RPMI8226 (cell line): ENCODE results near the gene HAUS3.
"Not testable (repeated sequence)": the region's sequence is repeated elsewhere in the genome, so short reads cannot be mapped to it uniquely, and the experiment has no call there.

ENCODE experiments used
- DNase-seq: peaks from one replicate; pipeline ENCODE4 v3.0.0-alpha.2; 2015

Gene HAUS3

DNA sequence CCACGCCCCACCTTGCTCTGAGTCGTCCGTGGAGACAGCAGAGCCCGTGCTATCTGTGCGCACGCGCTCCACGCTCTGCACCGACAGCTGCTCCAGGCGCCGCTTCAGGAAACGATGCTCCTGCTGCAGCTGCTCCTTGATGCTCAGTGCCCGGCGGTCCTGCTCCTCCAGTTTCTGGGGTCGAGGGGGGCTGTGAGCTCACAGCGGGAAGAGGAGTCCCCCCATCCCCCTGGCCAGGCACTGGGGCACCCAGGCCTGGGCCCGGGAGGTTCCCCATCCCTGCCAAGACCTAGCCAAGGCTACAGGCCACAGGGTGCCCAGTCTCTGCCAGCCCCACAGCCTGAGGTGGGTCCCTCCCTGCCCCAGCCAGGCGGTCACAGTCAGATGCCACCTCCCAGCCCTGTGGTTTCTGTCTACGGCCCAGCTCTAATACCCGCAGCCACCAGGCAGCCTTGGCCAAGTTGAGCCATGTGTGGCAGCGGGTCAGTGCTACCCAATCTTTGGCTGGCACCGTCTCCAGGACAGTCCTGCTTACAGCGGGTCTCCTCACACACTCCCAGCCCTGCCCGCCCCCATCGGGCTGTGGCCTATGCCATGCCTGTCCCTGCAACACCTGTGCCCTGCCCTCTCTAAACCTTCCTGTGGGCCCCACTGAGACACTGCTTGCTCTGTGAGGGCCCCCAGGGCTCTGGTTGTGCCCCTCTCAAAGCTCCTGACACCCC is 9.3 kb upstream of the HAUS3 start:
- no peak for DNase-seq

DNA sequence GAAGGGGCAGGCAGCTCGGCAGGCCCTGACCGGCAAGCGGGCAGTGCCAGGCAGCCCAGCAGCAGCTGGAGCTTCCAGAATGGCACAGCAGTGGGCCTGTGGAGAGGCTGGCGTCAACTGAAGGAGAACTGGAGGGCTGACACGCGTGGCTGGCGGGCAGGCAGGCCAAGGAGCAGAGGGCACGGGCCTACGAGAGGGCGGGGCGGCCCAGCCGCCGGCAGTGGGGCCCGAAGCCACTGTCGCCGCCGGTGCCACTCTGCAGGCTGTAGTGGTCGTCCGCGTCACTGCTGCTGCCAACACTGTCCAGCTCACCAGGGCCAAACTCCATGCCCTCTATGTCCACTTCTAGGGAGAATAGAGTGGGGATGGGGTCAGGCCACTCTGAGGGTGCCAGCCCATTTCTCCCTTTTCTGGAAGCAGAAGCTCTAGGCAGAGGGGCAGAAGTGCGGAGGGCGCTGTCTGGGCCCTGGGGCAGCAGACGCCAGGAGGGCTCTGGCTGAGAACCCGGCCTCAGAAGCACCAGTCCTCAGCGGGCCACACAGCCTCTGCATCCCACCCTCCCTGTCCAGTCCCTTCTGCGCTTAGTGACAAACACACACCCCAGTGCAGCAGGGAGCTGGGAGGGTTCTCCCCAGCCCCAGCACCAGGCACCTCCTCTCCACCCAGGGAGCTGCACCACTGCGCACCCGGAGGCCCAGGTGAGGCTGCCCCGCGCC is 8.6 kb upstream of the HAUS3 start:
- no peak for DNase-seq

DNA sequence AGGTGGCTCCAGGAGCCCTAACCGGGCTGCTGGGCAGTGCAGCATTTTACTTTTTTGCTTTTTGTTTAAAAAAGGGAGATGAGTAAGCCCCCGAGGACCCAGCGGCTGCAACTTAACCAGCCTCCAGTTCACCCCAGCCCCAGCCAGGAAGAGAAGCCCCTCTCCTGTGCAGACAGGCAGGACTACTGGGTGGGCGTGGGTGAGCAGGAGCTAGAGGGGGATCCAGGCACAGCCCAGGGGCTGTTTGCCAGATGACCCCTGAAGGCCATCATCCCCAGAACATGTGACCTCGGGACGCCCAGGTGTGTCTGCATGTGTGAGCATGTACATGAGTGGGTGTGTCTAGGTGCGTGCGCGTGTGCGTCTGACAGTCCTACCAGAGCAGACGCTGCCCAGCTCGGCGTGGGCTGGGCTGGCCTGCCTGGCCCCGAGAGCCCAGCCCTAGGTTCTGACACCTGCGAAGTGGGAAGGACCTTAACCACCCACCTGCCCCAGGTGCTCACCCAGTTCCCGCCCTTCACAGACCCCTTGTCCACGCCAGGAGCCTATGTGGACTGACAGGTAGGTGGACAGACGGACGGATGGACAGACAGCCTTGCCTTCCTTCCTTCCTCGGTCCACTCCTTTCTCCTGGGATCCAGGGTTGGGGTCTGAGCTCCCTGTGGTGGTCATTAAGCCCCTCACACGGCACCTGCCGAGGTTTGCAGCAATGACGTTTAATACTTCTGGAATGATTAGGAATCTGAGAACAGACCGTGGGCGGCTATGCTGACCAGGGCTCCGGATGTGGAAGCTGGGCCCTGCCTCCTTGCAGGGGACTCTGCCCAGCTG is 7.8 kb upstream of the HAUS3 start:
- no peak for DNase-seq

DNA sequence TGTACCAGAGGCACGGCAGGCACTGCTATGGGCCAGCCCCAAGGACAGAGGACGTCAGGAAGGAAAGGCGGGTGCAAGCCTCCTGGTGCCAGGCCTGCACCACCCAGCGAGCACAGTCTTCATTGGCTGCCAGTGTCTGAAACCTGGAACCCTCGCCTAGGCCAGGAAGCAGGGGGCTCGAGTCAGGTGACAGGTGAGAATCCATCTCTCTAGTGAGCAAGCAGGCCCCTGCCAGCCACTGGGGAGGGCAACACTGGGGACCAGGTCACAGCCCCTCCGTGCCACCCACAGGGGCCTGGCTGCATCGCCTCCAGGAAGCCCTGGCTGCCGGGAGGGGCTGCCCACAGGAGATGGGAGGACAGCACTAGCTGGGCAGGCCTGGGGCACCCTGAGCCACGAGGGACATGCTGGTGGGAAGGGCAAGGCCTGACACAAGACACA is 6.9 kb upstream of the HAUS3 start:
- no peak for DNase-seq

DNA sequence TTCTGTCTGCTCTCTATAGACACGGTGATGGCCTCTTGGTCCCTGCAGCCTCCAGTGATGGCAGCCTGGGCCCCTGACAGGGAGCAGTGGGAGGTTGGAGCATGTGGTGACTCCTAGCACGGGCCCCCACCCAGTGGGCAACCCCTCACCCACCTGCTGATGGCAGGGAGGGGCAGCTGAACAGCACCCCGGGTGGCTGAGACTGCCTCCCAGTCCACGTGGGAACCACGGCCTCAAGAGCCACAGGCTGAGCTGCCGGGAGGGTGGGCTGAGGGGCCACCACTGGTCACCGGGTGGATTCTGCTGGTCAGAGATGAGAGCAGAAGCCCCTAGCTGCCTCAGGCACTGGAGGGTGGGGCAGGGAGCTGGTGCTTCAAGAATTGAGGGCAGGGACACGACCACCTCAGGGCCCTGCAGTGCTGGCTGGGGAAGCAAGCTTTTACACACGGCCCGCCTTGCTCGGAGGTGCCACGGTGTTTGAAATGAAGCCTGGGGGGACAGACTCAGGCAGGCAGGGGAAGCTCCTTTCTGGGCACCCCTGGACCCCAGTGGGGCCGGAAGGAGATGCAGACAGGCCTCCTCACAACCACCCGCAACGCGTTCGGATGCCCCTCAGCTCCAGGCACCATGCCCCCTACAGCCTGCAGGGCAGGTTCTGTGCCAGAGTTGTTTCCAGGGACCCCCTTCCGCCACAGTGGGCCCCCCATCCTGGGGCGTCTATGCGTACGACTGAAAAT is 6.3 kb upstream of the HAUS3 start:
- no peak for DNase-seq

DNA sequence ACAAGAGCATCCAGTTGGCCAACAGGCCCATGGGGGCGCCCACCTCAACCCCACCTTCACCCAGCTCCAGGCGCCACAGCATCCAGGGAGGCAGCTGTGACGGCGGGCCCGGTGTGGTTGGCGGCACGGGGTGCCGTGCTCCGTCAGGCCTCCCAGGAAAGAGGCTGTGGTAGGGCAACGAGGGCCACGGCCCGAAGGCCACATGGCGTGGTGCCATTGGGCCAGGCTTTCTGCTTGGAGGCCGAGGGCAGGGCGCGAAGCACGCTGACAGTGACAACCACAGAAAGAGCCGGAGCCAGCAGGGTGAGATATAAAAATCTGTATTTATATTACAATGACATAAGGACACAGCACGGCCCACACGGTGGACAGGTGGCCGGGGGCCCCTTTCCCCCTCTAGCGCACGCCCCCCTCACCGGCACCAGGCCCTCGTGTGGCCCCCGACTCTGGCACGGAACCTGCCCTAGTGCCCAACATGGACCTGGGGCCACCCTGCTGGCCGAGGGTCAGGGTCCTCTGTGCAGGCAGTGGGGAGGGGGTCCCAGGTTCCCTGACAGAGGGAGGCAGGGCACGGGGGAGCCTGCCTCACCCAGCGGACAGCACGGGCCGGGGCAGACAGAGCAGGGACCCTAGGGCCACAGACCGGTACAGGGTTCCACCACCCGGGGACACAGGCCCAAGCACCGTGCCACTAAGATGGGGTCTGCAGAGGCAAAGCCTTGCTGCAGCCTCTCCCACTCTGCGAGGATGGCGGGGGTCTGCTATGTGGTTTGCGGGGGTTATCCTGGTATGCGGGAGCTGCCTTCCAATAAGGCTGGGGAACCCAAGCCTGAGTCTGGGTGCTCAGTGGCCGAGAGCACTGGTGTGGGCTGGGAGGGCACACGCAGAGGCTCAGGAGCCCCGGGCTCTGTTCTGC is 5.5 kb upstream of the HAUS3 start:
- no peak for DNase-seq

DNA sequence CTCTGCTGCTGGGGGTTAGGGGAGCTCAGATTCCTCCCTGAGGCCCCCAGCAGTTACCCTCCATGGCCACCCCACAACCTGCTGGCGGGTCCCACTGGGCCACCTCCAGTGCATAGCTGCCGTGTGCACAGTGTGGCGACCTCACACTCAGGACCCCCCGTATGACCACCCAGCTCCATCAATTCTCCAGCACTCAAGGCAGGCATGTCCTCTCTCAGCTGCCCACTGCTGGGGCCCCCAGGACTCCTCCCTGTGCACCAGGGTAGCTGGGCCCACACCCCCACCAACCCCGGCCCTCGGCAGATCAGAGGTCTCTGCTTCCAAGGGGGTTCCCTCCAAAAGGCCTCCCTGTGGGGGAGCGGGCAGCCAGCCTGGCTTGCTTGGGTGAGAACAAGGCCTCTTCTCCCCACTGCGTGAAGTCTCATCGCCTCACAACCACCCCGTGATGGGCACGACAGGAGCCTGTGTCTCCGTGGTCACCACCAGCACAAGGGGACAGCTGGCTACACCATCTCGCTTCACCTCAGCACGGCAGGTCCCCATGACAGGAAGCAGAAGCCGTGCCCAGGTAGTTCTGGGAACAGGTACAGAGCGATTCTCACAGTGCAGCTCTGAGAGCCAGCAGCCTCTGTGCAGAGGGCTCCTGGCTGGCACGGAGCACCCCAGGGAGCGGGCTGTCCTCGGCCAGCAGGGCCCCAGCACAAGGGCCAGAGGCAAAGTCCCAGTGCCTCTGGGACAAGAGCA is 4.6 kb upstream of the HAUS3 start:
- no peak for DNase-seq

DNA sequence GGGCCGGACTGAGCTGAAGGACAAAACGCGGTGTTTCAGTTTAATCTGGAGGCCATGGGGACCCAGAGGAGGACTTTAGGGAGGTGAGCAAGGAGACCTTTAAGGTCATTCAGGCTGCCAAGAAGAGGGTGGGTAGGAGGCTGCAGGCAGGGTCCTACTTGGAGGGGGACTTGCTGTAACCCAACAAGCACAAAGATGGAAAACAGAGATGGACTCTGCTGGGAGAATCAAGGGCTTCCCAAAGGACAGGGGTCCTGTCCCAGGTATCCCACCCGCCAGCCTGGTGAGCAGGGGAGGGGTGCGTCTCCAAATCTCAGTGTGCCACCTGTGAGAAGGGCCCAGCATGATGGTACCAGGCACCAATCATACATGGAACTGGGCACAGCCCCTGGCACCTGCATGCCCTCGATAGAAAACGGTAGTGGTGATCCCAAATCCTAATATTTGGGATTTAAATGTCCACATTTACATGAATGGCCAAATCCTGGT is 3.9 kb upstream of the HAUS3 start:
- DNase-seq = no peak

DNA sequence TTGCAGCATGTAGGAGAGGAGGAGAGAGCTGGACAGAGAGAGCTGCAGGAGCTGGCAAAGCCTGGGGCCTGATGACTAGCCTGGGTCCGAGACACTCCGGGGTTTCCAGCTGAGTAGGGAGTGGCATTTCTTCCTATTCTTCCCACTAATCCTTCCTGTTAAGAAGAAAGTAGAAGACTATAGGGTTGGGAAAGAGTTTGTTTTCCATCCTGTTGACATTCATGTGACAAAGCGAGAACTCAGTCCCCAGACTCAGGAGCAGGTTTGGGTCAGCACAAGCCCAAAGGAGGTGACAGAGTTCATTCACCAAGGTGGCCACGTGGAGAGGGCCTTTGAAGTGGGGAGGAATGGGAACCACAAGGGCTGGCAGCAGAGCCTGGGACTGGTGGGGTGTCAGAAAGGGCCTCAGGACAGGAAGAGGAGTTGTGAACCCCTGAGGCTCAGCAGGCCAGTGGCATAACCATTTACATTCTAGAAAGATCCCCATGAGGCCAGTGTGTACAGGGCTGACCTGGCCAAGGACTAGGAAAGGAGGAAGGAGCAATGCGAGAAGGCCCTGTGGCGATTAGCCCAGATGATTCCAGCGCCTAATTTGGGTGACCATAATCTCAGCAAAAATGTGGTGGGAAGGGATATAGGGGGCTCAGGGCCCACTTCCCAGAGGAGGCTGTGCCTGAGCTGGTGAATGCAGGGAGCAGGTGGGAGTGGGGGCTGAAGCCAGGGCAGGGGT is 3.3 kb upstream of the HAUS3 start:
- no peak for DNase-seq

DNA sequence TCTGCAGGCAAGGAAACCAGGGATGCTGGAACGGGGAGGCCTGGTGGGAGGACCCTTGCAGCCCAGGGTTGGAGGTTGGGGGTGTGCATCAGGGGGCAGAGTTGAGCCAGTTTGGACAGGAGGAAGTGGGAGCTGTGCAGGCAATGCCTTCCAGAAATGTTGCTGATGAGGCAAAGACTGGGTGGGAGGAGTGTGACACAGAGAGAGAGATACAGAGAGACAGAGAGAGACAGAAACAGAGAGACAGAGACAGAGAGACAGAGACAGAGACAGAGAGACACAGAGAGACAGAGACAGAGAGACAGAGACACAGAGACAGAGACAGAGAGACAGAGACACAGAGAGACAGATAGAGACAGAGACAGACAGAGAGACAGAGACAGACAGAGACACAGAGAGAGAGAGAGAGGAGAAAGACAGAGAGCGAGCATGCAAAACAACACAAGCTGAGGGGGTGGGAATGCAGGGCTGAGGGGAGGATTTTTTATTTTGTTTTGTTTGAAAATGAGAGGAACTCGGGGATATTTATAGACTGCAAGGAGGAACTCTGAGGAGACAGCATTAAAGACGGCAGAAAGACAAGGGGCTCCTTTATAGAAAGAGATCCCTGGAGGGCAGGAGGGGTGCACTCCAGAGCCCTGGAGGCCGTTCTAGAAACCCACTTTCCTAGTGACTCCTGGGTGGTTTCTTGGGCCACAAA is 1.9 kb upstream of the HAUS3 start:
- peak; percentile 82 for DNase-seq

DNA sequence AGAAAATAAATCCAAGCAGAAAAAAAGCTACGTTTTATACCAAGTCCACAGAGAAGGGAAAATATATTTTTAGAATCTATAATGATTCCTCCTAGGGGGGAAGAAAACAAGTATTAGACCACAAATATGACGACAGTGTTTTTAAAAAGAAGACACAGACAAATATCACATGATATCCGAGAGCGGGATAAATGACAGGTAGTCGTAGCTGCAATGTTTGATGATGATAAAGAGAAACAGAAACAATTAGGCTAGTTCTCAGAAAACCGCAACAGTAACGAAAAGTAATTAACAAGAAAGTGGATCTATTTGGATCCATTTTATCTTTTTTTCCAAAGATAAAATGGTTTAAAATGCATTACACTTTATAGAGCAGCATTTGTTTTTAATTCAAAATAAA is 918 bp downstream of the HAUS3 start:
- no peak for DNase-seq

DNA sequence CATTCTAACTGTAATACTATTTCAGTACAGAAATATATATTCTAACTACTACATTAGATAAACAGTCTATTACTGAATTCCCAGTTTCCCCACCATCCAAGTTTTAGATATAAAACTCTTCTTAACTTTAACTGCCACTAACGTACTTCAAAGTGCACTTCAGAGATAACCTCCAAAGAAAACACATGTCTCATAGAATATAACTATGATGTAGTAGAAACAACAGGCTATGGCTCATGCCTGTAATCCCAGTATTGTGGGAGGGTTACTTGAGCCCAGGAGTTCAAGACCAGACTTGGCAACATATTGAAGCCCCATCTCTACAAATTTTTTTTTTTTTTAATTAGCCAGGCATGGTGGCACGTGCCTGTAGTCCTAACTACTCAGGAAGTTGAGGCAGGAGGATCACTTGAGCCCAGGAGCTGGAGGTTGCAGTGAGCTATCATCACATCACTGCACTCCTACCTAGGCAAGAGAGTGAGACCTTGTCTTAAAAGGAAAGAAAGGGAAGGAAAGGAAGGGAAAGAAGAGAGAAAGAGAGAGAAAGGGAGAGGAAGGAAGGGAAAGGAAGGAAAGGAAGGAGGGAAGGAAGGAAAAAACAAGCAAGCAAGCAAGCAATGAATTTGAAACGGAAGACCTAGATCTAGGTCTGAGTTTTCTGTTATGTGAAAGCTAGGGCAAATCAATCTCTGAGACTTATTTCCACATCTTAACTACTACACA is 4.8 kb downstream of the HAUS3 start:
- no peak for DNase-seq

DNA sequence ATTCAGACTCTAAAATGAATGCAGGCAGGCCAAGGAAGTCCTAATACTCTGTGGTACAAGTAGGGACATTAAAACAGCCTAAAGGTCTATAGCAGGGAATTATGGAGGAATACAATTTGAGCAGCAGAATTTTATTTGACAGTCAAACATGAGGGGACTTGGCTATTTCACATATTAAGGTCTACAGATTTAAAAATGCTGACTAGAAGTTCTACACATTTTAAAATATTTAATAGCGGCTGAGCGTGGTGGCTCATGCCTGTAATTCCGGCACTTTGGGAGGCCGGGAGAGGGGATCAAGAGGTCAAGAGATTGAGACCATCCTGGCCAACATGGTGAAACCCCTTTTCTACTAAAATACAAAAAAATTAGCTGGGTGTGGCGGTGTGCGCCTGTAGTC is 10.8 kb downstream of the HAUS3 start:
- DNase-seq = no peak

DNA sequence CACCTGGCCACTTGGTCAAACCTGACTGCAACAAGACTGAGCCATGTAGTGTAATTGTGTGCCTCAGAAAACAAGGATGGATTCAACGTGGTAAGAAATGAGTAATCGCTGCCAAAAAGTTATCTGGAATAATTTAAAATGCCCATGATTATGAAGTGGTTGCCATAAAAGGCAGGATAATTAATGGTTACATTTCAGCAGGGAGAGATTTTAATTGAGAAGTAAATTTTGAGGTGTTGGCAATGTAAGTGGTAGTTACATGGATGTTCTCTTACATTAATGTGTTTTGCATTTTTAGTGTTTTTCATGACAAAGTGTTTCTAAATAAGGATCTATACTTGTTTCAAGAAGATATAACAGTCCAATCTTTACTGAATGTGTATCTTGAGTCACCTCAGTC is 15.7 kb downstream of the HAUS3 start:
- DNase-seq = no peak

DNA sequence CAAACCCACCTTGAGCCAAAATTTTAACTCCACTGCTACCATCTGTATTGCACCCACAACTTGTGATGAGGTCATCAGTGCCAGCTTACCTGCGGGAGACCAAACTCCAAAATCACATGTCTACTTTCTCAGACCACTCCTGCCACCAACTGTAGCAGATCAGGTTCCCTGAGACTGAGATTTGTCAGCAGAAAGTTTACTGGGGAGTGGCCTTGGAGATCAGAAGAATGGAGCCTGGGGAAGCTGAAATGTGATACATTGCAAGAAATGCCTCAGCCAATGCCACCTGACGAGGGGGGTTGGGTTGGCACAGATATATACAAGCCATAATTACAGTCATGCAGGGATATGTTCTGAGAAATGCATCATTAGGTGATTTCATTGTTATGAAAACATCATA is 19.1 kb downstream of the HAUS3 start:
- no peak for DNase-seq

DNA sequence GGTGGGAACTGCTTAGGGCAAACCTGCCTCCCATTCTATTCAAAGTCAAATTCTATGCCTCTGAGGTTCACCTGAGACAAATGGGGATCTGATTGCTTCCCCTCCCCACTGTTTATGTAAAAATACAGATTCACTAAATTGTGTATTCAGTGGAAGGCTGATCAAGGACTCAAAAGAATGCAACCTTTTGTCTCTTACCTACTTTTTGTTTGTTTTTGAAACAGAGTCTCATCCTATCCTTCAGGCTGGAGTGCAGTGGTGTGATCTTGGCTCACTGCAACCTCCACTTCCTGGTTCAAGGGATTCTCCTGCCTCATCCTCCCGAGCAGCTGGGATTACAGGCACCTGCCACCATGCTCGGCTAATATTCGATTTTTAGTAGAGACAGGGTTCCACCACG is 20.5 kb downstream of the HAUS3 start:
- not testable (repeated sequence) for DNase-seq

DNA sequence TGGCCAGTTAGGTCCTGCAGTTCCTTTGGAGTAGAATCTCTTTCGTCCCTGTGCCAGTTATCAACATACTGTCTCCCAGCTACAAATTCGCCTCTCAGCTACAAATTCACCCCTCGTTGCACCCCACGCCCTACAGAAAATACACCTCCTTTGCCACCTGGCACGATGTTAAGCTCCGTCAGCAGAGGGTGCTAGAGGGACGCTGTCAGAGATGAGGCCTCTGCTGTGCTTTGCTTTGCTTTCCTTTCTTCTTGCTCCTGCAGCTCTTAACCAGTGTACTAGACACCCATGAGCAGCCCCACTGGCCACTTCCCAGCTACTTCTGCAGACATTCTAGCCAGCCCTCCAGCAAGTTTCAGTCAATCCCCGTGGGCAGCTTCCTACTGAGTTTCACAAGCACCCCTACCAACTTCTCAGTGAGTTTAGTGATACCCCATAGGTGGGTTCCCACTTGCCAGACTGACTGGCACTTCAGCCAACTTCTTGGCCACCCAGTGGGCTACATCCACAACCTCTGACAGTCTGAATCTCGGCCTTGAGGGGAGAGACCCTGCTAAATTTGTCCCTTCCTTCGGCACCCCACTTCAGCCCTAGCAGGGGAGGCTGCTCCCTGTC is 21.8 kb downstream of the HAUS3 start:
- peak; percentile 72 for DNase-seq

DNA sequence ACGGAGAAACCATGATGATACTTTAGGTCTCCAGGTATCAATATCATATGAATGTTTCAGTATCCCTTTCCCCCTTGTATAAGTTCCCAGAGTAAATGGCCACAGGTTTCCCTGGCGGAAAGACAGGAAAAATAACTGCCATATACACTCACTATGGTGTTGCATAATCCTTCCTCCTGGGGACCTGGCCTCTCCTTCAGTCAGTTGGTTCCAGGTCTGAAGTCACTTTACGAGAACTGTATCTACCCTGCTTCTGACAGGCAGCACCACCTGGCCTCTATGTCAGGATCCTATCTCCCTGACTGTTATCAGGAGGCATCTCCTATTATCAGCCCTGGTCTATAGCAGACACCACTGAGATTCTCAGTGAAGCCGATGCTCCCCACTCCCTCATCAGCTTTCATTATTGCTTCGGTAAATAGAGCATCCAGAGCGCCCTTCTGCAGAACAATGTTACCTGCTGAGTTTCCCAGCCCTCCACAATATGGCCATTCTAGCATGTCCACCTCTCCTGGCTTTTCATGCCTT is 22.6 kb downstream of the HAUS3 start:
- no peak for DNase-seq
